WTC11 (cell line): ENCODE measurements around the gene PANK4. TPM values are rescaled to one million over a fixed set of nuclear protein-coding genes. Genes with fewer than 3 reads are reported as not detected.

ENCODE experiments used
- ATAC-seq: fragments of 200-7000 bp; cut with Tn5 transposase; 2 replicates; pipeline ENCODE4 v1.10.0; 2021; ENCODE audit warnings: mild to moderate bottlenecking, moderate library complexity
- CTCF ChIA-PET: fragments of 300-600 bp; sonication (Branson Sonifier 250); formaldehyde crosslinking; loops from one replicate; lab custom pipeline; 2021; ENCODE audit warnings: antibody characterized with exemption; lab: Charles Lee
- POLR2A ChIA-PET: fragments of 350-600 bp; sonication (Branson Sonifier 250); formaldehyde crosslinking; loops from one replicate; lab custom pipeline; 2021; ENCODE audit warnings: antibody characterized with exemption; lab: Charles Lee
- DNase-seq: peaks from one replicate; pipeline ENCODE4 v3.0.0; 2021; ENCODE audit warnings: low spot score
- H3K27ac Mint-ChIP-seq: 2 replicates; pipeline ENCODE4 v1.8.0; 2021; ENCODE audit warnings: mixed read lengths
- H3K27me3 Mint-ChIP-seq: 2 replicates; pipeline ENCODE4 v1.8.0; 2021; ENCODE audit warnings: low read depth, mild to moderate bottlenecking, moderate library complexity, mixed read lengths
- H3K36me3 Mint-ChIP-seq: 2 replicates; pipeline ENCODE4 v1.8.0; 2021; ENCODE audit warnings: mixed read lengths
- H3K4me1 Mint-ChIP-seq: 2 replicates; pipeline ENCODE4 v1.8.0; 2022; ENCODE audit warnings: mixed read lengths
- H3K4me3 Mint-ChIP-seq: 2 replicates; pipeline ENCODE4 v1.8.0; 2021; ENCODE audit warnings: mild to moderate bottlenecking, moderate library complexity, mixed read lengths
- H3K9me3 Mint-ChIP-seq: 2 replicates; pipeline ENCODE4 v1.8.0; 2021; ENCODE audit warnings: mixed read lengths
- FOXJ3 ChIP-seq: sonication (generic); formaldehyde crosslinking; IDR thresholded peaks from 2 replicates; pipeline ENCODE4 v1.9.0; 2021; ENCODE audit warnings: missing genetic modification reagents, mild to moderate bottlenecking, borderline replicate concordance
- GTF2I ChIP-seq: fragments of 250-450 bp; sonication (Bioruptor Pico); conservative IDR thresholded peaks from 2 replicates; pipeline ENCODE4 v1.4.0; 2021; ENCODE audit warnings: mild to moderate bottlenecking
- NFE2L1 ChIP-seq: sonication (generic); formaldehyde crosslinking; IDR thresholded peaks from 2 replicates; pipeline ENCODE4 v1.8.1; 2023; ENCODE audit warnings: missing genetic modification reagents
- RORB ChIP-seq: fragments of 250-450 bp; sonication (Bioruptor Pico); IDR thresholded peaks from 2 replicates; pipeline ENCODE4 v1.9.0; 2021; ENCODE audit warnings: mild to moderate bottlenecking
- SMAD3 ChIP-seq: sonication (generic); formaldehyde crosslinking; IDR thresholded peaks from 2 replicates; pipeline ENCODE4 v1.8.0; 2022; ENCODE audit warnings: missing genetic modification reagents, mild to moderate bottlenecking, borderline replicate concordance
- TCF7 ChIP-seq: sonication (generic); formaldehyde crosslinking; IDR thresholded peaks from 2 replicates; pipeline ENCODE4 v1.8.0; 2022; ENCODE audit warnings: mild to moderate bottlenecking, low read depth, missing genetic modification reagents, moderate library complexity
- ZMAT4 ChIP-seq: fragments of 250-450 bp; sonication (Bioruptor Pico); IDR thresholded peaks from 2 replicates; pipeline ENCODE4 v1.9.0; 2021; ENCODE audit warnings: mild to moderate bottlenecking
- ZNF219 ChIP-seq: sonication (generic); formaldehyde crosslinking; IDR thresholded peaks from 2 replicates; pipeline ENCODE4 v1.8.0; 2023; ENCODE audit warnings: missing genetic modification reagents, mild to moderate bottlenecking, borderline replicate concordance
- ZNF232 ChIP-seq: sonication (generic); formaldehyde crosslinking; IDR thresholded peaks from 2 replicates; pipeline ENCODE4 v1.8.0; 2022; ENCODE audit warnings: mild to moderate bottlenecking, missing genetic modification reagents
- ZNF423 ChIP-seq: fragments of 250-450 bp; sonication (Bioruptor Pico); IDR thresholded peaks from 2 replicates; pipeline ENCODE4 v2.1.2; 2022; ENCODE audit warnings: mild to moderate bottlenecking, moderate library complexity
- total RNA-seq: library from RNA; stranded (reverse); gene quantifications from 3 replicates; pipeline ENCODE4 v1.2.3, GENCODE V29; 2021
- TF ChIP-seq, protein P1 (sequence below): sonication (generic); formaldehyde crosslinking; IDR thresholded peaks from 2 replicates; pipeline ENCODE4 v1.8.1; 2023; ENCODE audit warnings: mild to moderate bottlenecking, missing genetic modification reagents, borderline replicate concordance
- TF ChIP-seq, protein P2 (sequence below): fragments of 200-600 bp; IDR thresholded peaks from 2 replicates; pipeline ENCODE4 v1.8.0; 2022; ENCODE audit warnings: antibody characterized with exemption
- TF ChIP-seq, protein P3 (sequence below): sonication (generic); formaldehyde crosslinking; conservative IDR thresholded peaks from 2 replicates; pipeline ENCODE4 v1.8.1; 2022; ENCODE audit warnings: mild to moderate bottlenecking, missing genetic modification reagents

Gene PANK4
- total RNA-seq, 1 experiment from 2014 or later, result 52.5 TPM

- Mint-ChIP-seq H3K27ac (no peak overlapping the region), H3K9me3 (no peaks in the 10 kb centered on the region), H3K4me1 (no peaks in the 10 kb centered on the region; the same call in 1 of the 2 replicates), H3K36me3 (no peaks in the 10 kb centered on the region), H3K4me3 (peak overlapping the region; percentile 34), H3K27me3 (peaks cover 27% of the 10 kb centered on the region)
- ChIA-PET CTCF (interaction anchor here (0.7 to 1.9 kb wide), 4 partner anchors 11 to 112 kb away, joined by 3 to 8 read pairs (median 4); partner anchors contain the start of gene PANK4), POLR2A (interaction anchor here (0.8 kb wide), 1 partner anchor 16 kb away, joined by 3 read pairs; the partner anchor contains the start of gene PANK4)
- peak; percentile 91 for TF ChIP-seq GTF2I (CRISPR knock-in tag)
- no peak for TF ChIP-seq ZNF423 (CRISPR knock-in tag)
- DNase-seq (no peak), ATAC-seq (no peak)
These were observed 15.3 kb upstream of the PANK4 start for GRCh38 chr1:2541619-2542245.

- Mint-ChIP-seq H3K27me3 (peaks cover 31% of the 10 kb centered on the region), H3K4me3 (peak overlapping the region; percentile 45), H3K36me3 (no peaks in the 10 kb centered on the region), H3K9me3 (no peaks in the 10 kb centered on the region), H3K27ac (no peak overlapping the region), H3K4me1 (no peaks in the 10 kb centered on the region; the same call in 1 of the 2 replicates)
- ChIA-PET CTCF (interaction anchor here (0.6 to 2.1 kb wide), 9 partner anchors 10 to 569 kb away, joined by 3 to 8 read pairs (median 5); partner anchors contain the start of genes MMEL1 and PANK4), POLR2A (no interaction called here)
- DNase-seq (peak; percentile 49), ATAC-seq (peak; percentile 10)
- TF ChIP-seq GTF2I (CRISPR knock-in tag) (peak; percentile 69; the same call in 1 of the 2 replicates), SMAD3 (CRISPR knock-in tag) (no peak), ZNF219 (no peak)
These were observed 14.6 kb upstream of the PANK4 start for GRCh38 chr1:2540816-2541492.

- DNase-seq (peak; percentile 83), ATAC-seq (peak; percentile 79)
- TF ChIP-seq NFE2L1 (CRISPR knock-in tag), result no peak
- no peak for TF ChIP-seq RORB (CRISPR knock-in tag)
- no peak for TF ChIP-seq TCF7 (CRISPR knock-in tag)
- no peak for TF ChIP-seq ZMAT4 (CRISPR knock-in tag)
- TF ChIP-seq, protein P1, sequence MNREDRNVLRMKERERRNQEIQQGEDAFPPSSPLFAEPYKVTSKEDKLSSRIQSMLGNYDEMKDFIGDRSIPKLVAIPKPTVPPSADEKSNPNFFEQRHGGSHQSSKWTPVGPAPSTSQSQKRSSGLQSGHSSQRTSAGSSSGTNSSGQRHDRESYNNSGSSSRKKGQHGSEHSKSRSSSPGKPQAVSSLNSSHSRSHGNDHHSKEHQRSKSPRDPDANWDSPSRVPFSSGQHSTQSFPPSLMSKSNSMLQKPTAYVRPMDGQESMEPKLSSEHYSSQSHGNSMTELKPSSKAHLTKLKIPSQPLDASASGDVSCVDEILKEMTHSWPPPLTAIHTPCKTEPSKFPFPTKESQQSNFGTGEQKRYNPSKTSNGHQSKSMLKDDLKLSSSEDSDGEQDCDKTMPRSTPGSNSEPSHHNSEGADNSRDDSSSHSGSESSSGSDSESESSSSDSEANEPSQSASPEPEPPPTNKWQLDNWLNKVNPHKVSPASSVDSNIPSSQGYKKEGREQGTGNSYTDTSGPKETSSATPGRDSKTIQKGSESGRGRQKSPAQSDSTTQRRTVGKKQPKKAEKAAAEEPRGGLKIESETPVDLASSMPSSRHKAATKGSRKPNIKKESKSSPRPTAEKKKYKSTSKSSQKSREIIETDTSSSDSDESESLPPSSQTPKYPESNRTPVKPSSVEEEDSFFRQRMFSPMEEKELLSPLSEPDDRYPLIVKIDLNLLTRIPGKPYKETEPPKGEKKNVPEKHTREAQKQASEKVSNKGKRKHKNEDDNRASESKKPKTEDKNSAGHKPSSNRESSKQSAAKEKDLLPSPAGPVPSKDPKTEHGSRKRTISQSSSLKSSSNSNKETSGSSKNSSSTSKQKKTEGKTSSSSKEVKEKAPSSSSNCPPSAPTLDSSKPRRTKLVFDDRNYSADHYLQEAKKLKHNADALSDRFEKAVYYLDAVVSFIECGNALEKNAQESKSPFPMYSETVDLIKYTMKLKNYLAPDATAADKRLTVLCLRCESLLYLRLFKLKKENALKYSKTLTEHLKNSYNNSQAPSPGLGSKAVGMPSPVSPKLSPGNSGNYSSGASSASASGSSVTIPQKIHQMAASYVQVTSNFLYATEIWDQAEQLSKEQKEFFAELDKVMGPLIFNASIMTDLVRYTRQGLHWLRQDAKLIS, result no peak
- no peak for TF ChIP-seq FOXJ3 (CRISPR knock-in tag)
- TF ChIP-seq ZNF232 (CRISPR knock-in tag), result no peak
- TF ChIP-seq, protein P2, sequence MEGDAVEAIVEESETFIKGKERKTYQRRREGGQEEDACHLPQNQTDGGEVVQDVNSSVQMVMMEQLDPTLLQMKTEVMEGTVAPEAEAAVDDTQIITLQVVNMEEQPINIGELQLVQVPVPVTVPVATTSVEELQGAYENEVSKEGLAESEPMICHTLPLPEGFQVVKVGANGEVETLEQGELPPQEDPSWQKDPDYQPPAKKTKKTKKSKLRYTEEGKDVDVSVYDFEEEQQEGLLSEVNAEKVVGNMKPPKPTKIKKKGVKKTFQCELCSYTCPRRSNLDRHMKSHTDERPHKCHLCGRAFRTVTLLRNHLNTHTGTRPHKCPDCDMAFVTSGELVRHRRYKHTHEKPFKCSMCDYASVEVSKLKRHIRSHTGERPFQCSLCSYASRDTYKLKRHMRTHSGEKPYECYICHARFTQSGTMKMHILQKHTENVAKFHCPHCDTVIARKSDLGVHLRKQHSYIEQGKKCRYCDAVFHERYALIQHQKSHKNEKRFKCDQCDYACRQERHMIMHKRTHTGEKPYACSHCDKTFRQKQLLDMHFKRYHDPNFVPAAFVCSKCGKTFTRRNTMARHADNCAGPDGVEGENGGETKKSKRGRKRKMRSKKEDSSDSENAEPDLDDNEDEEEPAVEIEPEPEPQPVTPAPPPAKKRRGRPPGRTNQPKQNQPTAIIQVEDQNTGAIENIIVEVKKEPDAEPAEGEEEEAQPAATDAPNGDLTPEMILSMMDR, result peak; percentile 57
- TF ChIP-seq, protein P3, sequence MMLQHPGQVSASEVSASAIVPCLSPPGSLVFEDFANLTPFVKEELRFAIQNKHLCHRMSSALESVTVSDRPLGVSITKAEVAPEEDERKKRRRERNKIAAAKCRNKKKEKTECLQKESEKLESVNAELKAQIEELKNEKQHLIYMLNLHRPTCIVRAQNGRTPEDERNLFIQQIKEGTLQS, result no peak
- 0 out of 2 replicates have a peak, but pooled peaks have one; percentile 27 for TF ChIP-seq GTF2I (CRISPR knock-in tag)
- H3K36me3 Mint-ChIP-seq, result no peaks in the 10 kb centered on the region
- CTCF ChIA-PET, result interaction anchor here (0.6 to 2.1 kb wide), 7 partner anchors 8 to 158 kb away, joined by 3 to 8 read pairs (median 5); partner anchors contain the start of gene PANK4
- no peak overlapping the region for H3K27ac Mint-ChIP-seq
- H3K9me3 Mint-ChIP-seq, result no peaks in the 10 kb centered on the region
- POLR2A ChIA-PET, result interaction anchor here (1.1 kb wide), 1 partner anchor 33 kb away, joined by 3 read pairs; no protein-coding TSS in a partner anchor
- peaks cover 44% of the 10 kb centered on the region for H3K27me3 Mint-ChIP-seq
- H3K4me3 Mint-ChIP-seq, result no peak overlapping the region
- H3K4me1 Mint-ChIP-seq, result peaks cover 9% of the 10 kb centered on the region
These were observed 13.0 kb upstream of the PANK4 start for GRCh38 chr1:2539312-2539907.
